ENCODE data around the gene ZNF19. TPM values are rescaled to one million over a fixed set of nuclear protein-coding genes. Genes with fewer than 3 reads are reported as not detected.

The ZNF19 gene
- total RNA-seq, 1 experiment from 2014 or later: 4.6 TPM

GRCh38 chr16:71492786-71493185 lies 3.7 kb upstream of the ZNF19 start:
- no TSS peak for BruUV-seq (replicated peaks)
- no peaks in the 10 kb centered on the region for H3K27me3 Mint-ChIP-seq (ENCODE audit: insufficient read depth, unreplicated experiment)
- H3K4me1 Mint-ChIP-seq (ENCODE audit: insufficient read depth, unreplicated experiment): no peaks in the 10 kb centered on the region
- no peaks in the 10 kb centered on the region for H3K36me3 Mint-ChIP-seq (ENCODE audit: insufficient read depth, unreplicated experiment)
- H3K27ac Mint-ChIP-seq (ENCODE audit: low read depth, unreplicated experiment): no peak overlapping the region
- ChIA-PET POLR2A (no interaction called here), CTCF (interaction anchor here (0.8 to 1.8 kb wide), 2 partner anchors 20 to 80 kb away, joined by 3 to 6 read pairs; no protein-coding TSS in a partner anchor)
- intact Hi-C loops (cut with micrococcal nuclease): no loop called here
- no peaks in the 10 kb centered on the region for H3K9me3 Mint-ChIP-seq (ENCODE audit: unreplicated experiment)
- no peak overlapping the region for H3K4me3 Mint-ChIP-seq (ENCODE audit: unreplicated experiment)
- no peak for DNase-seq (ENCODE audit: unreplicated experiment)
- no peak for TF ChIP-seq CTCF (IDR thresholded peaks at IDR 0.05; ENCODE audit: unreplicated experiment)

GRCh38 chr16:71491054-71491453 lies 1.9 kb upstream of the ZNF19 start:
- intact Hi-C loops (cut with micrococcal nuclease): no loop called here
- Mint-ChIP-seq H3K36me3 (ENCODE audit: insufficient read depth, unreplicated experiment) (no peaks in the 10 kb centered on the region), H3K27me3 (ENCODE audit: insufficient read depth, unreplicated experiment) (no peaks in the 10 kb centered on the region), H3K4me1 (ENCODE audit: insufficient read depth, unreplicated experiment) (no peaks in the 10 kb centered on the region), H3K4me3 (ENCODE audit: unreplicated experiment) (no peak overlapping the region), H3K9me3 (ENCODE audit: unreplicated experiment) (no peaks in the 10 kb centered on the region), H3K27ac (ENCODE audit: low read depth, unreplicated experiment) (no peak overlapping the region)
- CTCF ChIA-PET: interaction anchor here (0.6 to 1.4 kb wide), 2 partner anchors 78 to 390 kb away, joined by 3 to 8 read pairs; no protein-coding TSS in a partner anchor
- DNase-seq (ENCODE audit: unreplicated experiment): no peak
- no peak for TF ChIP-seq CTCF (IDR thresholded peaks at IDR 0.05; ENCODE audit: unreplicated experiment)
- BruUV-seq (replicated peaks): no TSS peak
- POLR2A ChIA-PET: no interaction called here

GRCh38 chr16:71490361-71490760 lies 1.2 kb upstream of the ZNF19 start:
- Mint-ChIP-seq H3K4me1 (ENCODE audit: insufficient read depth, unreplicated experiment) (no peaks in the 10 kb centered on the region), H3K36me3 (ENCODE audit: insufficient read depth, unreplicated experiment) (no peaks in the 10 kb centered on the region), H3K4me3 (ENCODE audit: unreplicated experiment) (no peak overlapping the region), H3K27ac (ENCODE audit: low read depth, unreplicated experiment) (no peak overlapping the region), H3K9me3 (ENCODE audit: unreplicated experiment) (no peaks in the 10 kb centered on the region), H3K27me3 (ENCODE audit: insufficient read depth, unreplicated experiment) (no peaks in the 10 kb centered on the region)
- no peak for DNase-seq (ENCODE audit: unreplicated experiment)
- ChIA-PET CTCF (interaction anchor here (0.6 to 4.4 kb wide), 4 partner anchors 10 to 397 kb away, joined by 3 to 36 read pairs (median 4); no protein-coding TSS in a partner anchor), POLR2A (no interaction called here)
- BruUV-seq (replicated peaks): no TSS peak
- intact Hi-C loops (cut with micrococcal nuclease): no loop called here
- TF ChIP-seq CTCF (IDR thresholded peaks at IDR 0.05; ENCODE audit: unreplicated experiment): no peak

GRCh38 chr16:71484006-71484893 lies 4.9 kb downstream of the ZNF19 start:
- TSS peak; percentile 90 for BruUV-seq (replicated peaks)
- Mint-ChIP-seq H3K4me3 (ENCODE audit: unreplicated experiment) (peak overlapping the region; percentile 79), H3K36me3 (ENCODE audit: insufficient read depth, unreplicated experiment) (no peaks in the 10 kb centered on the region), H3K4me1 (ENCODE audit: insufficient read depth, unreplicated experiment) (peaks cover 8% of the 10 kb centered on the region), H3K27me3 (ENCODE audit: insufficient read depth, unreplicated experiment) (no peaks in the 10 kb centered on the region), H3K9me3 (ENCODE audit: unreplicated experiment) (no peaks in the 10 kb centered on the region), H3K27ac (ENCODE audit: low read depth, unreplicated experiment) (peak overlapping the region; percentile 72)
- no peak for TF ChIP-seq CTCF (IDR thresholded peaks at IDR 0.05; ENCODE audit: unreplicated experiment)
- intact Hi-C loops (cut with micrococcal nuclease): loop anchor here (1.0 kb wide), 1 partner anchor 22 kb away; the partner anchor contains the start of gene ZNF23
- DNase-seq (ENCODE audit: unreplicated experiment): peak; percentile 88
- CTCF ChIA-PET: interaction anchor here (0.6 to 2.5 kb wide), 4 partner anchors 10 to 116 kb away, joined by 3 to 10 read pairs (median 3); no protein-coding TSS in a partner anchor
- POLR2A ChIA-PET: interaction anchor here (0.6 to 5.3 kb wide), 6 partner anchors 9 to 1248 kb away, joined by 3 to 94 read pairs (median 4); partner anchors contain the start of gene ZNF23

All from MCF 10A (cell line).